ENCODE measurements around the gene HSP90AB1. TPM values are rescaled to one million over a fixed set of nuclear protein-coding genes. Genes with fewer than 3 reads are reported as not detected.

The HSP90AB1 gene
- total RNA-seq, 1 donor from 2014 or later, result 2,402 TPM

DNA sequence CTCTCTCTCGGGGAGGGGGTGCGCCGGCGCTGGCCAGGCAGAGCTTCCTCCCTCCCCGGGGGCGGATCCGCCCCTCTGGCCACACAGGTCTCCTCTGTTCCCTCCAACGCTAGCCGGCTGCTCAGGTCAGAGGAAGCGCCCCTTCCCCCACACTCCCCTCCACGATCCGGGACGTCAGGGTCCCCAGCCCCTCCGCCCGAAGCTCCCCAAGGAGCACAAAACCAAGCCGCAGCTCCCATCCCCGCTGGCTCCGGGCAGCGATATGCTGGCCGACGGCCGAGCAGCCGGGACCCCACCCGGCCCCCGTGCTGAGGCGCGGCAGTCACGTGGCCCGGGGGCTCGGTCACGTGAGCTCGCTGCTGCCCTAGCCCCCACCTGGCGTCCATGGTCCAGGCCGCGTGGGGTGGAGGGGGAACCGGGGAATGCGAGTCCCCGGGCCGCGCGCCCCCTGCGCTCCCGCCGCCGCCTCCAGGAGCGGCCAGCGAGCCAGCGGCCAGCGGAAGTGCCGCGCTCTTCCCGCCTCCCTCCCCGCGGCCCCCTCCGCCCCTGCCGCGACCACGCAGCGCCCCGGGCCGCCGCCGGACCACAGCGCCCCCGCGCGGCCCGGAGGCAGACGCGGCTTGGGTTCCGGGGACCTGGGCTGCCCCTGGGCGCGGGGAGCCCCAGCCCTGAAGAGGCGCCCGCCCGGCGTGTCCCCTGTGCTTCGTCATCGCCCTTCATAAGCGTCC is 10.3 kb downstream of the HSP90AB1 start, which contains the start of gene SLC35B2:
Gene SLC35B2, minus strand, starts transcription at position 504 of the 728 bp plus-strand sequence. Its CDS starts 118 bp downstream, at position 386.
- Mint-ChIP-seq H3K36me3 (ENCODE audit: low read depth) (peaks cover 73% of the 10 kb centered on the region), H3K27ac (peak within 1 kb of the TSS; percentile 85)
- peak; percentile 65 for DNase-seq (ENCODE audit: low spot score)

DNA sequence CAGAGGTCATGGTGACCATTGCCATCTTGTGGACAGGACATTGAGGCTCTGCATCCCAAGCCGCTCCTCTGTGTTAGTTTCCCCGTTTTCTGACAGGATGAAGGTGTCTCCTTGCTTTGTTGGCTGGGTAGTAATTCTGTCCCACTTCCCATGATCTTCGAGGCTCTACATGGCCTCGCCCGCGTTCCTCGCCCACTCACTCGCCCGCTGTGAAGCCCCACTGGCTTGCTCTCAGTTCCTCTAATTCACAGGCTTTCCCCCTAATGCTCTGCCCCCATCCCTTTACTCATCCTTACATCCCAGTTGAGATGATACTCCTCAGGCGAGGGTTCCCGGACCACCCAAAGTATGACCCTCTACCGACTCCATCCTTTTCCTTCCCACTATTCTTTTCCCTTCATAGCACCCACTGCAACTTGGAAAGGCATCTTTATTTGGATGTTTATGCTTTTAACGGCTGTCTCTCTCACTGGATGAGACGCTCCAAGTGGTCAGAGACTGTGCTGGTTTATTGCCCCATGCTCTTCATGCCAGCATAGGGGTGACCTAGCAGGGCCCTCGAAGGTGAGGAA is 10.9 kb downstream of the HSP90AB1 start:
- Mint-ChIP-seq H3K4me1 (ENCODE audit: low read depth) (peaks cover 55% of the 10 kb centered on the region), H3K36me3 (ENCODE audit: low read depth) (peaks cover 73% of the 10 kb centered on the region), H3K27ac (peak overlapping the region; percentile 85), H3K27me3 (ENCODE audit: low read depth) (no peaks in the 10 kb centered on the region), H3K4me3 (ENCODE audit: low read depth) (peak overlapping the region; percentile 78), H3K9me3 (no peaks in the 10 kb centered on the region)
- DNase-seq (ENCODE audit: low spot score), result no peak
- intact Hi-C loops (cut with micrococcal nuclease), result loop anchor here (1.0 to 5.0 kb wide), 5 partner anchors 7 to 621 kb away; partner anchors contain the start of genes MAD2L1BP, NFKBIE and VEGFA

More for the DNA sequence above, 10.3 kb downstream of the HSP90AB1 start, which contains the start of gene SLC35B2:
- intact Hi-C loops (cut with micrococcal nuclease), result loop anchor here (1.0 to 5.0 kb wide), 5 partner anchors 8 to 620 kb away; partner anchors contain the start of genes MAD2L1BP, NFKBIE and VEGFA
- Mint-ChIP-seq H3K27me3 (ENCODE audit: low read depth) (no peaks in the 10 kb centered on the region), H3K9me3 (no peaks in the 10 kb centered on the region), H3K4me1 (ENCODE audit: low read depth) (peaks cover 51% of the 10 kb centered on the region), H3K4me3 (ENCODE audit: low read depth) (peak within 1 kb of the TSS; percentile 84)

DNA sequence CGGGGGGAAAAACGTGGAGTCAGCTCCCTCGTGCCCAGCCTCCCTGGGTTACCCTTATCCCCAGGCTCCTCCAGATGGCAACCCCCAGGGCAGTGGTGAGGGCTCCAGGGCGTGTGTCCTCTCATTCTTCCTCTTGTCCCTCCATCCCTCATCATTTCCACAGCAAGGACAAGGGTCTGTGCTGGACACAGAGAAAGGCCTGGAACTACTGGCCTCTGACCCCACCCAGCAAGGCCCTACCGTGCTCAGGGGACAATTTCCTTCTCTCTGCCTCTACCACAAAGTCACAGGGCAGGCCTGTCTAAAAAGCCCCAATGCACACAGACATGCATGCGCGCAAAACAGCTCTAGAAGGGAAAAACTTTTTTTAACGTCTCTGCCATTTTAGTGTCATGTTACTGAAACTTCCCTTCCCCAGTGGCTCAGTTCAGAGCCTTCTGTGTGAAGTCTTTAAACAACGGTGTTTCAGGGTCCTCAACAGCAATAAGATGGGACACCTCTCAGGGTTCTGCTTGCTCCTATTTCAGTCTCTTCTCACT is 11.5 kb downstream of the HSP90AB1 start:
- intact Hi-C loops (cut with micrococcal nuclease), result loop anchor here (5.0 kb wide), 2 partner anchors 486 to 621 kb away; partner anchors contain the start of genes MAD2L1BP and VEGFA
- Mint-ChIP-seq H3K27me3 (ENCODE audit: low read depth) (no peaks in the 10 kb centered on the region), H3K27ac (peak overlapping the region; percentile 85), H3K4me3 (ENCODE audit: low read depth) (peak overlapping the region; percentile 78), H3K9me3 (no peaks in the 10 kb centered on the region), H3K36me3 (ENCODE audit: low read depth) (peaks cover 73% of the 10 kb centered on the region), H3K4me1 (ENCODE audit: low read depth) (peaks cover 57% of the 10 kb centered on the region)
- no peak for DNase-seq (ENCODE audit: low spot score)

DNA sequence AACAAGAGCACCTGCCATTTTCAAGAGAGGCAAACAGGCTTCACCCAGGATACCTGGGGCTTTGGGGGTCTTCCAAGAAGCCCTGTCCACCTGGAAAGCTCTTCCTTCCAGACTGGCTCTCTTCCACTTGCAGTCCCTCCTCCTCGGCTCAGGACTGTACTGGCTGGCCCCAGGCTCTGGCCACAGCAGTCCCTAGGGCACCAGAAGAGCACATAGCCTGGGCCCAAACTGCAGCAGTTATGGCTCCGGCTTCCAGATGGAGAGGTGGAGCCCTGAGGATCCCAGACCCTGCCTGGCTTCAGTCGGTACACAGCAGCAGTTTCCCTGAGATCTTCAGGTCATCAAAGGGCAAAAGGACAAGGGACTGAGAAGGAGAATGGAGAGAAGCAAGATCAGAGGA is 12.0 kb downstream of the HSP90AB1 start:
- H3K4me3 Mint-ChIP-seq (ENCODE audit: low read depth), result peak overlapping the region; percentile 78
- intact Hi-C loops (cut with micrococcal nuclease), result loop anchor here (5.0 kb wide), 2 partner anchors 487 to 622 kb away; partner anchors contain the start of genes MAD2L1BP and VEGFA
- peaks cover 57% of the 10 kb centered on the region for H3K4me1 Mint-ChIP-seq (ENCODE audit: low read depth)
- peaks cover 71% of the 10 kb centered on the region for H3K36me3 Mint-ChIP-seq (ENCODE audit: low read depth)
- no peaks in the 10 kb centered on the region for H3K9me3 Mint-ChIP-seq
- DNase-seq (ENCODE audit: low spot score), result no peak
- peak overlapping the region; percentile 85 for H3K27ac Mint-ChIP-seq
- no peaks in the 10 kb centered on the region for H3K27me3 Mint-ChIP-seq (ENCODE audit: low read depth)

DNA sequence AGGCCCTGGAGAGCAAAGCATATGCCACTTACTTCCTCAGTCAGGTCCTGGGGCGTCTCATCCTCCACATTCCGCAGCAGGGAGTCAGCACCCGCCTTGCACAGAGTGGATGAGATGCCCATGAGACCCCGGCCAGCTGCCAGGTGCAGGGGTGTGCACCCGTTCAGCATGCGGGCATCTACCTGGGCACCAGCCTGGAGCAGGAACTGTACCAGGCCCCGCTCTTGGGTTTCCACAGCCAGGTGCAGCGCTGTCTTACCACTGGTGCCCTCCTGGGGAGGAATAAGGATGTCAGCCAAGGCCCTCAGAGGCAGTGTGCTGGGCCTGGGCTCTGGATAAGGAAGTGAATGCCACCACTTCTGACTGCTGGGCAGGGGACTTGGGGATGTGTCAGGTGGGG is 13.1 kb downstream of the HSP90AB1 start:
- Mint-ChIP-seq H3K4me1 (ENCODE audit: low read depth) (peaks cover 55% of the 10 kb centered on the region), H3K27ac (no peak overlapping the region), H3K9me3 (no peaks in the 10 kb centered on the region), H3K27me3 (ENCODE audit: low read depth) (no peaks in the 10 kb centered on the region), H3K4me3 (ENCODE audit: low read depth) (no peak overlapping the region), H3K36me3 (ENCODE audit: low read depth) (peaks cover 68% of the 10 kb centered on the region)
- DNase-seq (ENCODE audit: low spot score), result no peak
- intact Hi-C loops (cut with micrococcal nuclease), result loop anchor here (10.0 kb wide), 1 partner anchor 195 kb away; no protein-coding TSS in a partner anchor

DNA sequence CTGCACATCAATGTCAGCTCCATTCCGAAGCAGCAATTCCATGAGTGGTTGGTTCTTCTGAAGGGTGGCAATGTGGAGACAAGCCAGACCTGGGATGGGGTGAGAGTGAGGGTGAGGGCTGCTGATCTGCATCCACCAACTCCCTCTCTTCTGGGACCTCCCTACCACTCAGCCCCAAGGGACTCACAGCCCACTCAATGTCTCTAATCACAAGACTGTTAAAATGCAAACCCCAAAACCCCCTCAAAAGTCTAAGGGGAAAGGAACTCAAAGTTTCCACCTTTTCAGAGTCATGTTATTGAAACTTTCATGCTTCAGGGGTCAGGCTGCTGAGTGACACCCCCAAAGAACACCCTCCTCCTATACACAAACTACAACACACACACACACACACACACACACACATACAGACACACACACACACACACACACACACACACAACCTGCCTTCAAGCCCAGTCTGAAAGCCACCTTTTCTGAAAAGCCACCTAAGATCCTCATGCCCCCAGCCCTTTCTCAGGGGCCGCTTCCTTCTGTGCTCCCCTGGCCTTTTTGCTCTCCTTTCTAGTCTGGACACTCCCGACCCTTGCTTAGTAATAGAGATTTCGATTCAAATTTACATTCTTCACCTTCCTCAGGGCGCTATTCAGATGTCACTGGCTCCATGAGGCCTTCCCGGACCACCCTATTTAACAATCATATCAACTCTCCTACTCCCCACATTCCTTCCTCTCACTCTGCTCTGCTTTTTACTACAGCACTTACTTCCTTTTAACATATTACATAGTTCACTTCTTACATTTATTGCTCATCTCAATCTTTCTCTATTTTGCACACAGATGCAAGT is 13.8 kb downstream of the HSP90AB1 start:
- no peaks in the 10 kb centered on the region for H3K27me3 Mint-ChIP-seq (ENCODE audit: low read depth)
- H3K4me3 Mint-ChIP-seq (ENCODE audit: low read depth), result no peak overlapping the region
- DNase-seq (ENCODE audit: low spot score), result no peak
- H3K4me1 Mint-ChIP-seq (ENCODE audit: low read depth), result peaks cover 50% of the 10 kb centered on the region
- H3K27ac Mint-ChIP-seq, result peak overlapping the region; percentile 12
- H3K9me3 Mint-ChIP-seq, result no peaks in the 10 kb centered on the region
- peaks cover 62% of the 10 kb centered on the region for H3K36me3 Mint-ChIP-seq (ENCODE audit: low read depth)
- intact Hi-C loops (cut with micrococcal nuclease), result loop anchor here (10.0 kb wide), 1 partner anchor 194 kb away; no protein-coding TSS in a partner anchor

DNA sequence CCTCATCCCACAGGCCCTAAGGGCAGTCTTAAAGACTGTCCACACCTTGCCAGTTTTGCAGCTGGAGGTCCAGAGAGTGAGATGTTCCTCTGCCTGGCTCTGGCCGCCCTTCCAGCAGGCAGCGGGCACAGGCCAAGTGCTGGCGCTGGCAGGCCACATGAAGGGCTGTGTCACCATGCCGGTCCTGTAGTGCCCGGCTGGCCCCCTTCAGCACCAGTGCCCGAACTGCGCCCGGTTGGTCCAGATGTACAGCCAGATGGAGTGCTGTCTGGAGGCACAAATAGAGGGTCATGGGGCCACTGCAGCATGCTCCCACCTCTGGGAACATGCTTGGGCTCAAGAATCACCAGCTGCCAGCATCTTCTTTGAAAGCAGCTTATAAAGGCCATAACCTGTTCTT is 14.7 kb downstream of the HSP90AB1 start:
- no peak for DNase-seq (ENCODE audit: low spot score)
- Mint-ChIP-seq H3K4me3 (ENCODE audit: low read depth) (no peak overlapping the region), H3K36me3 (ENCODE audit: low read depth) (peaks cover 55% of the 10 kb centered on the region), H3K4me1 (ENCODE audit: low read depth) (peaks cover 48% of the 10 kb centered on the region), H3K27me3 (ENCODE audit: low read depth) (no peaks in the 10 kb centered on the region), H3K9me3 (no peaks in the 10 kb centered on the region), H3K27ac (no peak overlapping the region)
- intact Hi-C loops (cut with micrococcal nuclease), result loop anchor here (10.0 kb wide), 1 partner anchor 193 kb away; no protein-coding TSS in a partner anchor

DNA sequence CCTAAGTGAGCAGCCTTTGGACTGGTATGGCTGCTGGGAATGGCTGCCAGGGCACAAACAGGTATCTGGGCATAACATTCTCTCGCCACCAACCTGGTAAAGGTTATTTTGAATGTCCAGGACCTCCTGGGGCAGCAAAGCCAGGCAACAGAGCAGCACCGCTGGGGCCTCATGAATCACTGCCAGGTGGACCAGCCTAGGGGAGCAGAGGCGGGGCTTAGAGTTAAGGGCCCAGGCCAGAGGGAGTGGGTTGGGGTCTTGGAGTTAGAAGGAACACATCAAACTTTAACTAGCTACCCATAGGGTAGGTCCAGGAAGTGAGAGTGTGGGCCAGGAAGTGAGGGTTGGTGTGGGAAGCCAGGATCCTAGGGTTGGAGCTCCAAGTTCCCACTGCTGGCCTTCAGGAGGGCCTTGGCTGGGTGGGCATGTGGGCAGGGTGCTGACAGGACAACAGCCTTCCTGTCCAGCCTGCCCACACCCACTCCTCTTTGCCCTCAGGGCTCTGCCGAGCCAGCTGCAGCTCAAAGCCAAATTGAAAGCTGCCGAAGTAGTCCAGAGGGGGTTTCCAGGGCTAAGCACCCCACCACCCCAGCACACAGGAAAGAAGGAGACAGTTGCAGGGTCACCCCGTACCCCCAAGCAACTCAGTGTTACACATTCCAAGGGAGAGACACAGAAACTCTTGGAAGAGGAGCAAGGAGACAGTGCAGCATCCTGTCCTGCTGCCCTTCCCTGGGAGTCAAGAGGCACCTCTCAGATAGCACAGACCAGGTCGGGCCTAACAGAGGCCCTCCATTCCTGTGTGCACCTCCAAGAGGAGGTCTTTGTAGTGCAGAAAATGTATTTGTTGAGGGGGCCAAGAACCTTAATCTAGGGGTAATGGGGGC is 15.8 kb downstream of the HSP90AB1 start:
- H3K4me3 Mint-ChIP-seq (ENCODE audit: low read depth), result peak overlapping the region; percentile 97
- no peak for DNase-seq (ENCODE audit: low spot score)

DNA sequence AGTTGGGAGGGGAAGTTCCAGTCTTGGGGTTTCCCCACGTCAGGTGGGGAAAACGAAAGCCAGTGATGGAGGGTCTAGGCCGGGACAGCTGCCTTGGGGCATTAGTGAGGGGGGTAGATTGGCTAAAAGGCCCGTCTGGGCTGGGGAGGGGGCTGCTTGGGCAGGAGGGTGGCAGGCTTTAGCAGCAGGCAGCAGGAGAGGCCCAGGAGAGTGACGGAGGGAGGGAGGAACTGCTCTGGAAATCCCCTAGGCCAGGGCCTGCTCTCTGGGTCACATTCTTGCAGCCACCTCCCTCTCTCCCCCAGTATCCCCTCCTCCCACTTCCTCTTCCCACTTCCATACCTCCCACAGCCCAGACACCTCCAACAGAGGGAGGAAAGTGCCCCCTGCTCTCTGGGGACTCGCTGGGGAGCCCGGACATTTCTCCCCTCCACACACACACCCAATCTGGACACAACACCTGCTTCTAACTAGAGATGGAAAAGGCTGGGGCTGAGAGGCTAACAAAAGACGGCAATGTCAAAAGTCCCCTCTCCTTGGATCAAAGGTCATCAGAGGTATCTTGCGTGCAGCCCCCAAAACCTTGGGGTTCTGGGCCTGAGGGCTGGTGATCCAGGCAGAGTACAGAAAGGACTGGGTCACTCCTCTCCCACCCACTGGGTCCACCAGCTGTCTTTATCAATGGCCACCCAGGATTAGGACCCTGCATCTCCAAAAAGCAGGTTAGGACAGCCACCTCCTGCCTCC is 16.6 kb downstream of the HSP90AB1 start:
- no peaks in the 10 kb centered on the region for H3K9me3 Mint-ChIP-seq
- DNase-seq (ENCODE audit: low spot score), result no peak
- H3K36me3 Mint-ChIP-seq (ENCODE audit: low read depth), result peaks cover 47% of the 10 kb centered on the region
- H3K4me1 Mint-ChIP-seq (ENCODE audit: low read depth), result peaks cover 46% of the 10 kb centered on the region
- intact Hi-C loops (cut with micrococcal nuclease), result loop anchor here (1.0 to 10.0 kb wide), 3 partner anchors 25 to 191 kb away; partner anchors contain the start of gene AARS2
- H3K4me3 Mint-ChIP-seq (ENCODE audit: low read depth), result peak overlapping the region; percentile 97
- peaks cover 2% of the 10 kb centered on the region for H3K27me3 Mint-ChIP-seq (ENCODE audit: low read depth)
- peak overlapping the region; percentile 91 for H3K27ac Mint-ChIP-seq

More for the DNA sequence above, 15.8 kb downstream of the HSP90AB1 start:
- no peaks in the 10 kb centered on the region for H3K27me3 Mint-ChIP-seq (ENCODE audit: low read depth)
- H3K4me1 Mint-ChIP-seq (ENCODE audit: low read depth), result peaks cover 51% of the 10 kb centered on the region
- H3K27ac Mint-ChIP-seq, result peak overlapping the region; percentile 91
- intact Hi-C loops (cut with micrococcal nuclease), result loop anchor here (1.0 to 10.0 kb wide), 2 partner anchors 24 to 192 kb away; no protein-coding TSS in a partner anchor
- H3K36me3 Mint-ChIP-seq (ENCODE audit: low read depth), result peaks cover 52% of the 10 kb centered on the region
- no peaks in the 10 kb centered on the region for H3K9me3 Mint-ChIP-seq

DNA sequence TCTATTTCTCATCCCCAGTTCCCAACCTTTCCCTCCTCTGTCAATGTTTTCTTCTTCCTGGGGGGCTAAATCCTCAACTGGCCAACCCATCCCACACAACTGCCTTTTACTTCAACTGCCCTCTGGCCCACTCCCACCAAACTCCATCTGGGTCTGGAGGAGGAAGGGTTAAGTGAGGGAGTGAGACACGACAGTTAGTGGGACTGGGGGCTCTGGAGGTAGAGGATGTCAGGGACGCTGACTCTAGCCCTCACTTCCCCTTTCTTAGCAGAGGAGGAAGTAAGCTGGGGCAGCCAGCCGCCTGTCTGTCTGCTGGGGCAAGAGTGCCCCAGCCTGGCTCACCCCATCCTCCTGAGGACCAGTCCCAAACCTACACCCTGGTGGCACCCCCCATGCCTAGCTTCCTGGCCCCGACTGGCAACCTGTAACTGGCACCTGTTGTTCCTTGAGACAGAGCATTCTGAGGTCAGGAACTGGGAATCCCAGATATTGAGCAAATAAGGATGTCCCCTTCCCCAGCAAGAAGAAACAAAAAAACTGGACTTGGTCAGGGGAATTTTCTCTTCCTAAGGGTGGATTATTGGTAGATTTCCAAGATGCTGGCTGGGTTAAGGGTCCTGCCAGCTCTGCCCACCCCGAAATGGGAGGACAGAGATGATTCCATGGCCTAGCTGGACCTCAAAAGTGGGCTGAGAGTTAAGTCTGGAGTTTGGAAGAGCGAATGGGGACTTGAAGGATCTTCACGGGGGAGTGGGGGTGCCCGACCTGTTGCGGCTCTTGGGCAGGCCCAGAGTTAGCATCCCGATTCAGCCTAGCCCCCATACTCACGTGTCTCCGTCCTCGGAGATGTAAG is 17.5 kb downstream of the HSP90AB1 start:
- H3K27me3 Mint-ChIP-seq (ENCODE audit: low read depth), result peaks cover 10% of the 10 kb centered on the region
- DNase-seq (ENCODE audit: low spot score), result no peak
- H3K36me3 Mint-ChIP-seq (ENCODE audit: low read depth), result peaks cover 40% of the 10 kb centered on the region
- intact Hi-C loops (cut with micrococcal nuclease), result loop anchor here (1.0 to 10.0 kb wide), 6 partner anchors 7 to 190 kb away; partner anchors contain the start of genes AARS2, CDC5L, MRPL14 and SLC35B2
- no peaks in the 10 kb centered on the region for H3K9me3 Mint-ChIP-seq
- peak overlapping the region; percentile 91 for H3K27ac Mint-ChIP-seq
- H3K4me1 Mint-ChIP-seq (ENCODE audit: low read depth), result peaks cover 40% of the 10 kb centered on the region
- peak overlapping the region; percentile 97 for H3K4me3 Mint-ChIP-seq (ENCODE audit: low read depth)

Data from activated T-helper 2 cell treated with anti-CD3 and anti-CD28 coated beads, Interferon-gamma antibody, Interleukin-2, Interleukin-4, amounts not matched to agents 10 μg/mL and 5 μg/mL and 100 μg/mL, durations not matched to agents 14 hours and 24 hours and 36 hours (primary cell).